IMR-90 (cell line): Measurements from ENCODE around the gene GPX4.

Experiments used
- CEBPB ChIP-seq: IDR thresholded peaks from 2 replicates; pipeline ENCODE4 v1.6.1; 2012; ENCODE audit warnings: low read depth, low read length, improper control_type of control experiment
- CHD1 ChIP-seq: IDR thresholded peaks from 2 replicates; pipeline ENCODE4 v1.6.1; 2012; ENCODE audit warnings: low read depth, low read length, improper control_type of control experiment
- POLR2A ChIP-seq: IDR thresholded peaks from 2 replicates; pipeline ENCODE4 v1.6.1; 2012; ENCODE audit warnings: mild to moderate bottlenecking, low read depth, low read length
- RAD21 ChIP-seq: IDR thresholded peaks from 2 replicates; pipeline ENCODE4 v1.6.1; 2012; ENCODE audit warnings: low read length, improper control_type of control experiment
- RCOR1 ChIP-seq: IDR thresholded peaks from 2 replicates; pipeline ENCODE4 v1.6.1; 2012; ENCODE audit warnings: mild to moderate bottlenecking, low read length, improper control_type of control experiment; ENCODE audit not compliant: insufficient replicate concordance
- RFX5 ChIP-seq: IDR thresholded peaks from 2 replicates; pipeline ENCODE4 v1.8.0; 2012; ENCODE audit warnings: low read depth, mild to moderate bottlenecking, low read length, moderate library complexity
- SMC3 ChIP-seq: fragments of 150-350 bp; IDR thresholded peaks from 2 replicates; pipeline ENCODE4 v1.6.1; 2016; ENCODE audit warnings: low read depth, mild to moderate bottlenecking, antibody characterized with exemption, low read length, moderate library complexity
- TF ChIP-seq, protein P1 (sequence below): conservative IDR thresholded peaks from 2 replicates; pipeline ENCODE4 v1.5.1; 2012; ENCODE audit warnings: mild to moderate bottlenecking, low read depth, low read length, improper control_type of control experiment
- TF ChIP-seq, protein P2 (sequence below): fragments of 150-350 bp; IDR thresholded peaks from 2 replicates; pipeline ENCODE4 v1.6.1; 2017; ENCODE audit warnings: mild to moderate bottlenecking, antibody characterized with exemption, low read length, low read depth

DNA sequence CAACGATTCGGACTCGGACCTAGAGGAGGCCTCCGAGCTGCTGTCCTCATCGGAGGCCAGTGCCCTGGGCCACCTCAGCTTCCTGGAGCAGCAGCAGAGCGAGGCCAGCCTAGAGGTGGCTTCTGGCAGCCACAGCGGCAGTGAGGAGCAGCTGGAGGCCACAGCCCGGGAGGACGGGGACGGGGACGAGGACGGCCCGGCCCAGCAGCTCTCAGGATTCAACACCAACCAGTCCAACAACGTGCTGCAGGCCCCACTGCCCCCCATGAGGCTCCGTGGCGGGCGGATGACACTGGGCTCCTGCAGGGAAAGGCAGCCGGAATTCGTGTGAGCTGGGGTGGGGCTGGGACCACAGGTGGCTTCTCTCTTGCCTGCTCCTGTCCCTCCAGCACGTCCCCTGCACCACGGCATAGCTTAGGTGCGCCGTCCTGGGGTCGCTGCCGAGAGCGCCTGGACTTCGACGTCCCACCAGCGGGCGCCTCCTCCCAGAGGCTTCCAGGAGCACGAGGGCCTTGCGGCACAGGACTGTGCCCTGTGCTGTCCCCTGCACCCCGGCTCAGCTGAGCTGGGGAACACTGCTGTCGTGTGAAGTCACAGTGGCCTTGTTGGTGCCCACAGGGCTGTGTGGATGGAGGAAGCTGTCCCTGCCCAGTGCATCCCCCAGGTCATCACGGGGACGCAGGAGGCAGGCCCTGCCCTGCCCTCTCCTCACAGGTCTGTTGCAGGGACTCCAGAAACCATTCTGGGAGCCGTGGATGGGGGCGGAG is 17.9 kb upstream of the GPX4 start:
- TF ChIP-seq POLR2A (no peak), CEBPB (no peak), RAD21 (no peak), SMC3 (no peak), RCOR1 (no peak), RFX5 (no peak), CHD1 (no peak)
- TF ChIP-seq, protein P1, sequence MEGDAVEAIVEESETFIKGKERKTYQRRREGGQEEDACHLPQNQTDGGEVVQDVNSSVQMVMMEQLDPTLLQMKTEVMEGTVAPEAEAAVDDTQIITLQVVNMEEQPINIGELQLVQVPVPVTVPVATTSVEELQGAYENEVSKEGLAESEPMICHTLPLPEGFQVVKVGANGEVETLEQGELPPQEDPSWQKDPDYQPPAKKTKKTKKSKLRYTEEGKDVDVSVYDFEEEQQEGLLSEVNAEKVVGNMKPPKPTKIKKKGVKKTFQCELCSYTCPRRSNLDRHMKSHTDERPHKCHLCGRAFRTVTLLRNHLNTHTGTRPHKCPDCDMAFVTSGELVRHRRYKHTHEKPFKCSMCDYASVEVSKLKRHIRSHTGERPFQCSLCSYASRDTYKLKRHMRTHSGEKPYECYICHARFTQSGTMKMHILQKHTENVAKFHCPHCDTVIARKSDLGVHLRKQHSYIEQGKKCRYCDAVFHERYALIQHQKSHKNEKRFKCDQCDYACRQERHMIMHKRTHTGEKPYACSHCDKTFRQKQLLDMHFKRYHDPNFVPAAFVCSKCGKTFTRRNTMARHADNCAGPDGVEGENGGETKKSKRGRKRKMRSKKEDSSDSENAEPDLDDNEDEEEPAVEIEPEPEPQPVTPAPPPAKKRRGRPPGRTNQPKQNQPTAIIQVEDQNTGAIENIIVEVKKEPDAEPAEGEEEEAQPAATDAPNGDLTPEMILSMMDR, result no peak
- TF ChIP-seq, protein P2, sequence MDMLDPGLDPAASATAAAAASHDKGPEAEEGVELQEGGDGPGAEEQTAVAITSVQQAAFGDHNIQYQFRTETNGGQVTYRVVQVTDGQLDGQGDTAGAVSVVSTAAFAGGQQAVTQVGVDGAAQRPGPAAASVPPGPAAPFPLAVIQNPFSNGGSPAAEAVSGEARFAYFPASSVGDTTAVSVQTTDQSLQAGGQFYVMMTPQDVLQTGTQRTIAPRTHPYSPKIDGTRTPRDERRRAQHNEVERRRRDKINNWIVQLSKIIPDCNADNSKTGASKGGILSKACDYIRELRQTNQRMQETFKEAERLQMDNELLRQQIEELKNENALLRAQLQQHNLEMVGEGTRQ, result no peak
